ENCODE results near the gene PPP2R5E.
"Not testable (repeated sequence)": the region's sequence is repeated elsewhere in the genome, so short reads cannot be mapped to it uniquely, and the experiment has no call there.

The PPP2R5E gene

DNA sequence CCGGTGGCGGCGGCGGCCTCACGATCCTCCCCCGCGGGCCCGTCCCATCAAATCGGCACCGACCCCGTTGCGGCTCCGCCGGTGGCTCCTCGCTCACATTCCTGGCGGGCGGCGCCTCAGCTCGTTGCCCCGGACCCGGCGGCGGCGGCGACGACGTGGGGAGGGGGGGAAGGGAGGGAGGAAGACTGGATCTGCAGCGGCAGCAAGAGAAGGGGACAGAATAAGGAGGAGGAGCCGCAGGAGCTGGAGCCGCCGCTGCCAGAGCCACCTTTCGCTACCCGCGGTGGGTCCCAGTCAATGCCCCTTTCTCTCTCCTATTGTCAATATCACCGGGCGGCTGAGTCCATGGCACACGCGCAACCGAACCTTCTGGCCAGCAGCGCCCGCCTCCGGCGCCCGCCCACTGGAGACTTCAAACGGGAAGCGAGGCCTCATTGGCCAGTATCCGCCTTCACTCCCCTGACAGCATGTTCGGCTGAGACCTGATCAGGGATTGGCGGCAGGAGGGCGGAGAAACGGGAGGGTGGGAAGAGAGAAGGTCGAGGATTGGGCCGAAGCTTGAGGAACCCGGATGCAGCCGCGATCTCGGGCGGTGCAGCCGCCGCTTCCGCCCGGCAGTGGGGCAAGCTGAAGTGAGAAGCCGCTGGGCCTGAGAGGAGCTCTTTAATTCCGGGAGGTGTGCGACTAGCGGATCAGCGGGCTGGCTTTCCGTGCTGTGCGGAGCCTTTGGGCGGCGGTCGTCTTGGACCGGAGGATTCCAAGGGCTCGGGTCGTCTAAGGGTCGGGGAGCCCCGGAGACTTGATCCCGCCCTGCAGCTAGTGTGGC, at the start of gene PPP2R5E:
Gene PPP2R5E, minus strand, starts transcription at position 378 of the 826 bp plus-strand sequence. CDS start 3,692 bp downstream, outside the sequence.
- DNase-seq (ENCODE audit: low read depth, low spot score), result peak; percentile 97

DNA sequence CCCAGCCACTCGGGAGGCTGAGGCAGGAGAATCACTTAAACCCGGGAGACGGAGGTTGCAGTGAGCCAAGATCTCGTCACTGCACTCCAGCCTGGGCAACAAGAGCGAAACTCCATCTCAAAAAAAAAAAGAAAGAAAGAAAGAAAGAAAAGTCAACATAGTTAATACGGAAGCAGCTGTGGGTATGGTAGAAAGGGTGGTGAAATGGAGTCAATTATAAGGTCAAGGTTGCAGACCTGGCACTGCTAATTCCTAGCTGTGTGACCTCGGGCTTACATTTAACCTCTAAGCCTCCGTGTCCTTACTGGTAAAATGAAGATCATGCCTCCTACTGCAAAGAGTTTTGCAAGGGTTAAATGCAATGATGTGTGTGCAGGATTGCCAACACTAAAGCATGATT, 39.9 kb upstream of the PPP2R5E start:
- not testable (repeated sequence) for DNase-seq (ENCODE audit: low read depth, low spot score)

DNA sequence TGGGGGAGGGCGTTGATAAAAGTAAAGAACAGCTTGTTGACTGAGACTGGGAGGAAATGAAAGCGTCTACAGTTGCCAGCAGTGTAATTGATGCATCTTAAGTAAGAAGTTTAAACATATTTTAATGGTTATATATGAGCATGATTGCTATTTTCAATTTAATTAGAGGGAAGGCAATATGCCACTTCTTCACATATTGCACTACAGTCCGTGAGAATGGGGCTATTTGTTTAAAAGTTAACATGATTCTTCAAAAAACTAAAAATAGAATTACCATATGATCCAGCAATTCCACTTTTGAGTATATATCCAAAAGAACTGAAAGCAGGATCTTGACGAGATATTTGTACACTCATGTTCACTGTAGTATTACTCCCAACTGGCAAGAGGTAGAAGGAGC, 38.3 kb upstream of the PPP2R5E start:
- DNase-seq (ENCODE audit: low read depth, low spot score), result no peak

DNA sequence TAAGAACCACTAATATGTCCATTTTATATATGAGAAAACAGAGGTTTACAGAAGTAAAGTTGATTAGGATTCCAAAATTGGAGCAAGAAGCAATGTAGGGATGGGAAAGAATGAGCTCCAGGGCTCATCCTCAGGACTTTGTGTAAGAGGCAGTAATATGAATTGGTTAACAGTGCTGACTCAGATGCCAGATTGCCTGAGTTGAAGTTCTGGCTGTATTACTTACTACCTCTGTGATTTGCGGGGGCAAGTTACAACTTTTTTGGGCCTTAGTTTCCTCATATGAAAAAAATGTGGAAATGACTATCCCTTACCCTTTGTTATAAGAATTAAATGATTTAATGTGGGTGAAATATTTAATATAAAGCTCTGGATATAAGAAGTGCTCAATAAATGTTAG, 35.1 kb upstream of the PPP2R5E start:
- no peak for DNase-seq (ENCODE audit: low read depth, low spot score)

DNA sequence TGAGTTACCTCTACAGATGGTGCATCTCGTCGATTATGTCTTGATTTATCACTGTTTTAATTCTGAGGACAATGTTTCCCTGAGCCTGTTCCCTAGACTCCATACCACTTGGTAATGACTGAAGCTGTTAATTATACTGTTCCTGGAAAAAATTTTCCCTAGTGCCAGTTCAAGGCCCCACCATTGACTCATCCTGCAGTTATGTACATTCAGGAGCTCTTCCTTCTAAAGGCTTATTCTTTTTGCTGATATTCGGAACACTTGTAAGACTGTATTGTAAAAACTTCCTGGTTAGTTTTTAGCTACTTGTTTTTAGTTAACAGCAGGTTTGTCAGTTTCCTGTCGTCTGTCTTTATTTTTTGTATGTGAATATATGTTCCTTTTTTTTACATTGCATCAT, 30.4 kb upstream of the PPP2R5E start:
- no peak for DNase-seq (ENCODE audit: low read depth, low spot score)

DNA sequence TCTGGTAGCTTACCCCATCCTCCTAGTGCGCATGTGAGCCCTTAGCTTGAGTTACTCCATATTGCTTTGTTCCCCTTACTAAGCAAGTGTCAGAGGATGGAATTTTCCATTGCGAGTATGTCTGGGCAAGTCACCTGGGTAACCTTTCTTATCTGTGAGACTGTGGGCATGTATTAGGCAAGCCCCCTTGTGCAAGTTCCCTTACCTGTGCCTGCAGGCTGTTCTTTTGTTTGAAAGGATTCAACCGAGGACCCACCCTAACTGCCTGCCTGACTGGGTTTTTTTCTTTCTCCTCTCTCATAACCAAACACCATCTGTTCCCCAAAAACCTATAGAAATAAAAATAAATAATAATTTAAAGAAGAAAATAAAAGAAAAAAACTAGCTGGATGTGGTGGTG, 22.3 kb upstream of the PPP2R5E start:
- DNase-seq (ENCODE audit: low read depth, low spot score), result no peak

DNA sequence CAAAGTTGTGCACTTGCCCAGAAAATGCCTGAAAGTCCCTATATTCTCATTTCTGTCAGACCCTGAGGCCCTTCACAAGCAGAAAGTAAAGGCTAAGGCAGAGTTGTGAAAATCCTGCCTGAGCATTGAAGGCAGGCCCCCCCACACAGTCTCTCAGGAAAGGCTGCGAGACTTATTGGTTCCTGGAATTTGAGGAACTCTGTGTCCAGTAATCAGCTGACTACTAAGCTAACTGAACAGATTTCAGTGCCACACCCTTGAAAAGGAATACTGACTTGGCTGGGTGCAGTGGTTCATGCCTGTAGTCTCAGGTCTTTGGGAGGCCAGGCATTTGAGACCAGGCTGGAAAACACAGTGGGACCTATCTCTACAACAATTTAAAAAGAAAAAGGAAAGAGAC, 21.1 kb upstream of the PPP2R5E start:
- no peak for DNase-seq (ENCODE audit: low read depth, low spot score)

DNA sequence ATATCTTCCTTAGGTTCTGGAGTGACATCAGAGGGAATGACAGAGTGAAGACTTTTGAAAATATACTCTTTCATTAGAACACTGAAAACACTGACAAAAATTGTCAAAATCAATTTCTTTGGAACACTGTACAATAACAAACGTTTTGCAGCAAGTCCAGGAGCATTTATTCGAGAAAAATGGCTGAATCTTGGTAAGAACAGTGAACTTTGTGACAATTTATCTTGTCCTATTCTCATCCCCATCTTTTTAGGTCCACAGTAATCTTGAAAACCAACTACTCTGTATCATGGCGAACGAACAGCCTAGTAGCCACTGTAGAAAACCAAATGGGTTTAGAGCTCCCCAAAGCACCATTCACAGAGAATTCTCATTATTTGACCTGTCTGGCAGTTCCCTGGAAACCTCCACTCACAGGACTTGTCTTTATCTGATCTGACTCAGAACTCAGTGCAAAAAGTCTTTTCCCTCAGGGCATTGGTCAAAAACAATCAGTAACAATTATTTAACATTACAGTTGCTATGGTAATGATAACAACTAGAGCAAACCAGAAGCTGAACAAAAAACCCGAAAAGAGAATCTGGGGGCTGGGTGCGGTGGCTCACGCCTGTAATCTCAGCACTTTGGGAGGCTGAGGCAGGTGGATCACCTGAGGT, 20.3 kb upstream of the PPP2R5E start:
- DNase-seq (ENCODE audit: low read depth, low spot score), result no peak

DNA sequence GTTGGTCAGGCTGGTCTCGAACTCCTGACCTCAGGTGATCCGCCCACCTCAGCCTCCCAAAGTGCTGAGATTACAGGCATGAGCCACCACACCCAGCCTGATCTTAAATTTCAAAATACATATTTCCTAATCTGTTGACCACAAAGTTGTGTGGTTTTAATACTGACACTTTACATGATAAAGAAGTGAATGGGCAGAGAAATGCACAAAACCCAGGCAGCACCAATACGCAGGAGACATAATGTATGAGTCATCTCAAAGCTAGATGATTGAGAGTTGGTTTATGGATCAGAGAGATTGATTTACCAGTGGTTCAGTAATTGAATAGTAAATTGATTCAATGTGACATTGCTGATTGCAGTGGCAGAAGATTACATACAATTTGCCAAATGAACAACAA, 19.2 kb upstream of the PPP2R5E start:
- no peak for DNase-seq (ENCODE audit: low read depth, low spot score)

DNA sequence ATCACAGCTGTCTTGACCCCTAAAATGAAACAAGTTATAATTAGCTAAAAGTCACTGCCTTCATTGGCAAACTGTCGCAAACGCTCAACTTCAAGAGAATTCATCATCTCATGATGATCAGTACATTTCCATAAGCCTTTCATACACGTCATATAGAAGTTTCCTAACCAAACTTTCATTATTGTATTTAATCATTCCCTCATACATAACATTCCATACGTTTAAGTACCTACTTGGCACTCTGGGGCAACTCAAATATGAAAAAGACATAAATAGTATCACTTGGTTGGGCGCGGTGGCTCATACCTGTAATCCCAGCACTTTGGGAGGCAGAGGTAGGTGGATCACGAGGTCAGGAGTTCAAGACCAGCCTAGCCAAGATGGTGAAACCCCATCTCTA, 12.4 kb upstream of the PPP2R5E start:
- DNase-seq (ENCODE audit: low read depth, low spot score), result no peak

DNA sequence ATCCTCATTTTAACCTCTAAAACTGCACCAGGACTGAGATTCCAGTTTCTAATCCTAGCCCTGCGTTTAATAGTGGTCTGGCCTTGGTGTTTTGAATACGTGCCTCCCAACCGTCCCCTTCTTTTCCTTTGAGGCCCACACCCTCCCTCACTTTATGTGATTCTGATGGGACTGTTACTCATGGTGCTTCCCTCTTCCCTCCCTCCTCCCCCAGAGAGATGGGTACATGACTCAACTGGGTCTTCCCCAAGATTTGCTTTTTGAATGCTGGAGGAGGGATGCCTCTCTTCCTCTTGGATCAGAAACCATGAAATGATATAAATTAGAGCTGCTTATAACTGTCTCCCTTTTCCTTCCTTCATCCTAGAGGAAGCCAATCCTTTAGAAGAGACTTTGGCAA, 8.2 kb upstream of the PPP2R5E start:
- no peak for DNase-seq (ENCODE audit: low read depth, low spot score)

DNA sequence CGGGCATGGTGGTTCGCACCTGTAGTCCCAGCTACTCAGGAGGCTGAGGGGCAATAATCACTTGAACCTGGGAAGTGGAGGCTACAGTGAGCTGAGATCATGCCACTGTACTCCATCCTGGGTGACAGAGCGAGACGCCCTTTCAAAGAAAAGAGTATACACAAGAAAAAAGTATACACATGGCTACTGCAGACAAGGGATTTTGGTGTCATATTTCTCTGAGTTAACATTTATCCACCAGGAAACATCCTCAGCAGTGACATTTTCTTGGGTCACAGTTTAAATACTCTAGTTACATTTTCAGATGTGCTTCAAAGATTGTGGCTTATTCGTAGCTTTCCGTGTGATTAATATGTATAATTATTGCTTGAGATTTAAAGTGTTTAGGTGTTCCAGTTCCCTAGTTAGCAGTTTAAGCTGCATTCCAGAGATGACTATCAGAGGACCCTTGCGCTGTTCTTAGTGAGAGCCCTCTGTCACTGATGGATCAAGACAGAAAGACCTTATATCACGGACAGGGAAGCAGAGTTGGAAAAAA, 4.7 kb upstream of the PPP2R5E start:
- no peak for DNase-seq (ENCODE audit: low read depth, low spot score)

DNA sequence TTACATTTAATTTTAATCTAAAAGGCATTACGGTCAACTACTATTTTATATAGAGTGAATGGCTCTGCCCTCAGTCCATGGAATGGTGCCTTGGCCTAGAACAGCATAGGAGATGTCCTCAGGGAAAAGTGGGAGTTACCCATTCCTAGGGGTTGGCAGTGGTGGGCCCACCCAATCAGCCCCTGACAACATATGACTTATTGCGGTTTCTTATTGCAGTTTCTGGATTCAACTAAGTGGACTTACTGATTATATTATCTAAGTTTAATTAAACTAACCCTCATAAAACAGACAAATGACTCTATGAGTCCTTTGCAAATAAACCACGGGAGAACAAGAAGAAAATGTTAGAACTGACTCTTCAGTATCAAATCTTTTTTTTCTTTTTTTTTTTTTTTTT, 2.3 kb upstream of the PPP2R5E start:
- no peak for DNase-seq (ENCODE audit: low read depth, low spot score)

DNA sequence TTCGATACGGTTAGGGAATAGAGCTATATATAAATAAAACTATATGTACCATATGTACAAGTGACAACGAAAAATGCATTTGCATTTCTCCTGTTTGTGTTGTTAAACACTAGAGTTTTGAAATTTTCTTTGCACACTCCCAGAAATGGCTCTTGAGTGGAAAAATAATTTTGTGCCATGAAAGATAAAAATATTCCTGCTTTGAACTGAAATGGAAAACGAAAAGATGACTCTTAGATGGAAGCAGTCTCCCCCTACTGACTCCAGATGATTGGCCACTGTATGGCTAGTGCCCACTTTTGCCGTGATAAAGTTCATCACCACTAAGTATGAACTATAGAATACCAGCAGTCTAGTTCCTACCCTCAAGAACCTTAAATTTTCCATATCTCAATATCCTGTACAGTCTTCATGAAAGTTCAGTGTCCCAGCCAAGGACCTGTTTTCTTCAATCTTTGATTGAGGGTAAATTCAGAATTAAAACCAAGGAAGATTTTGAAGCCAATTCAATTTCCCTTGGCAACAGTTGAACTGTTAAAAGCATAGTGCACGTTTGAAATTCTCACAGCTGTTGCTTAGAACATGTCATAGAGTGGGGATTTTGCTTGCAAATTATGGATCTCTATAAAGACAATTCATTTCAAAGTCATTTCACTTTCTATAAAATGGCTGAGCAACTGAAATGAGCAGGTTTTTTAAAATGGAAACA, 1.6 kb upstream of the PPP2R5E start:
- DNase-seq (ENCODE audit: low read depth, low spot score), result no peak

DNA sequence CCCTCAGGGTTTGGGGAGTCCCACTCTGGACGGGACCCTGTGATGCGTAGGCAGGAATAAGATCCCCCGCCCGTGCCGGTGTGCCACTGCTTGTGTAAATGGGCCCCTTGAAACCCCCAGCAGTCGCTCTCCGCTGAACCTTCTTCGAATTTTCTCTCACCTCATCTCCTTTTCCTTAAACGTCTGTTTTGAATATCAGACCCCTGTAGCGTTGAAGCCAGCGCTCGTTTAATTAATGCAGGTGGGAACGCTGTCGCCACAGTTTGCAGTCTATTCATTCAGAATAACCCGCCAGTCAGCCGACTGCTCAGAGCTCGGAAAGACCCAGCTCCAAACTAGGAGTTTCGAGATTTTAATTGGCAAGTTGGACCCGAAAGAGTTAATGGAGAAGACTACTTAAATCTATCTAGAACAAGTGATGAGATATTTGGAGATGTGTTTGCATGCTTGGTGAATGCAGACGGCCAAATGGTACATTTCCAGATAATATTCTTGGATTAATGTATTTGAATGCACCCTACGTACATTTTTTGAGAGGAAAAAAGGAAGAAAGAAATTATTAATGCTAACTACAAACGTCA, 739 bp upstream of the PPP2R5E start:
- no peak for DNase-seq (ENCODE audit: low read depth, low spot score)

DNA sequence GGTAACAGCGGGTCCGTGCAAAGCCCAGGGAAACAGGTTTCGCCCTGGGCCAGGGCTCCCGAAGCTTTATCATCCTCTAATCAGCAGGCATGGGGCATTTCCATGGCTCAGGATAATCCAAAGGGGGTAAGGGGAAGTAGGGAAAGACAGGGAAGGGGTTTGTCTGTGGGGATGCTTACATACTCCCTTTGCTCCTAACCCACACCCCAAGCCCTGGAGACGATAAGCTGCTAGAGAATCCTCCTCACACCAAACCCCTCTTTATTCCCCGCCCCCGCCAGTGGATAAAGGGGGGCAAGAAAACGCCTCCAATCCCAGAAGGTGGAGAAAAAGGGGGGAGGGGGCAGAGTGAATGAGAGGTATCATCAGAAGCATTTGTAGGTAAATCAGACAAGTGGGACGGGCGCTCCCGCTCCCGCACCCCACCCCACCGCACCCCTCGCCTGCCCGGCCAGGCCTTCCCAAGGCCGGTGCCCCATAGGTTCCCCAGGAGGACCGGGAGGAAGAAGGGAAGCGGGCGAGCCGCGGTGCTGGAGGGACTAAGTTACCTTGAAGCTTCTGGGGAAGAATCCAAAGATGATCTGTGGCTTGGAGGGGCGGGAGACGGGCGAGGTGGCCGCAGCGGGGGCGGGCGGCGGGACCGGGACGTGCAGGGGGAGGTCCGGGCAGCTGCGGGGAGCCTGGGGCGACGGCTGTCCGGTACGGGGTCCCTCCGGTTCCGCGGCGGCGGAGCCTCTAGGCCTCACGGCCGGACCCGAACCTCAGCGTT, 762 bp downstream of the PPP2R5E start:
- DNase-seq (ENCODE audit: low read depth, low spot score), result no peak

DNA sequence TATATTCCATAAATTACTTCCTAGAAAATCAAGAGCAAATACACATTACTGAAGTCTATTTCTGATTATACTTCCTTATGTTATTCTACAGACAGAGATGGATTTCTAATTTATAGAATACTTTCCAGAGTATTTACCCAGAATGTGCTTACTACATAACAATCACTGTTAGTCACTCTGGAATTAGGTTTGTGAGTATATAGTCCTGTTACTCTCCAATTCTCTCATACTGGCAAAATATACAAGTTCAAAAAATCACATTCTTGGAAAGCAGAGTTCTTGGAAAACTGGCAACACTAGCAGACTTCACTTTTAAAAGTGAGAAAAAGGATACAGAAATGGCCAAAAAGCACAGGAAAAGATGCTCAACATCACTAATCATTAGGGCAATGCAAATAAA, 7.3 kb downstream of the PPP2R5E start:
- DNase-seq (ENCODE audit: low read depth, low spot score), result no peak

DNA sequence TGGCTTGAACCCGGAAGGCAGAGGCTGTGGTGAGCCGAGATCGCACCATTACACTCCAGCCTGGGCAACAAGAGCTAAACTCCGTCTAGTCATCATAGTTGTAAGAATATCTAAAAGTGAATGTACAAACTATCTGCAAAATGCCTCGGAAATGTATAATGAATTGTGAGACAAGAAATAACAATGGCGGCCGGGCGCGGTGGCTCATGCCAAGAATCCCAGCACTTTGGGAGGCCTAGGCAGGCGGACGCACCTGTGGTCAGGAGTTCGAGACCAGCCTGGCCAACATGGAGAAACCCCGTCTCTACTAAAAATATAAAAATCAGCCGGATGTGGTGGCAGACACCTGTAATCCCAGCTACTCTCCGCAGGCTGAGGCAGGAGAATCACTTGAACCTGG, 9.7 kb downstream of the PPP2R5E start:
- DNase-seq (ENCODE audit: low read depth, low spot score), result no peak

DNA sequence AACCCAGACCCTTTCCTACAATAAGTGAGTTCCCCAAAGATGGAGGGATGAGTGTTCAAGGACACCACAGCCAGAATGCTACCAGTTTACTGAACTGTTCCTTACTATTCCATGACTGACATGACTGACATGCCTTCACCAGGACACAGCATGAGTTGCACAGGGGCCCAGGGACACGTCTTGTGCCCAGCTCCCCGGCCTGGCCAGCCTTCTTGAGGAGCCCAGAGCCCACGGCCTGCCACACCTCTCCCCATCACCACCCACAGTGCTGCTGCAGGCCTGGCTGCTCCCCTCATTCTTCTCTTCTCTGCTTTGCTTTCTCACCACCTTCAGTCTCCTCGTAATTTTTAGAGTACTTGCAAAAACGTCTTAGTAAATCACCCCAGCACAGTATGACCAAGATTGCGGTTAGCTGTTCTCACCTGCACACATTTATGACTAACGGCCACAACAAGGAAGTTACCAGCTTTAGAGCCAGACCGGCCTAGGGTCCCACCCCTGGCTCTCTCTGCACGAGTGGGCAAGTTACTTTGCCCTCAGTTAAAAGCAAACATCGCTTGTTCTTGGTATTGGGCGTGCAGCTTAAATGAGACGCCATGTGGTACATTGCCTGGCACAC, 18.5 kb downstream of the PPP2R5E start:
- DNase-seq (ENCODE audit: low read depth, low spot score), result no peak

DNA sequence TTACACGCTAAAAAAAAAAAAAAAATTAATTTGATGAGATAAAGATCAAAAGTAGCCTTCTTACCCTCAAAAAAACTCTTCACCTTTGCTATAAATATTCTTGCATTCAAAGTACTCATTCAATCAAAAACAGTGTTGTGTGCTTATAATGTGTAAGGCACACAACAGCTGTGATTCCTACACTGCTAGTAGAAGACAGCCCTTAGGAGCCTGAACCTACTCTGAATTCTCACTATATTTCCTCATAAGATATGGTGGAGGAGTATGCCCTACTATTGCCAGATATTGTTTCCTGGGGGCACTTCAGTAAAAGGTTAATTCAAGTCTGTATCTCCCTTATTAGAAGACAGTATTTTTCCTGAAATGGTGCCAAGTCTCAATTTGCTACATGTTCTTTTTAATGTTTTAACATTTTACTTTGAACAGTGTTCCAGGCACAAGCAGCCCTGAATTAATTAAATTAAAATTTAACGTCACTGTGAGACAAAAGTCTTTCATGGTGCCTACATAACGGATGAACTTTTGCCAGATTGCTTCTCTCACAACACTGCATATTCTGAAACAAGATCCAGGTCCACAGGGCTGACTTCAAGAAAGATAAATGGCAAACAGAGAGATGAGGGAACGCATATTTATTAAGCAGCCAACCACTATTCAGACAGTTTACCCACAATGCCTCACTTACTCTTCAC, 19.3 kb downstream of the PPP2R5E start:
- DNase-seq (ENCODE audit: low read depth, low spot score), result no peak

Data from smooth muscle cell of the brain vasculature (primary cell).